ENCODE results near the gene DOK4. TPM values are rescaled to one million over a fixed set of nuclear protein-coding genes. Genes with fewer than 3 reads are reported as not detected.

Gene DOK4
- 5.7 and 6.6 TPM in 2 replicates for total RNA-seq

DNA sequence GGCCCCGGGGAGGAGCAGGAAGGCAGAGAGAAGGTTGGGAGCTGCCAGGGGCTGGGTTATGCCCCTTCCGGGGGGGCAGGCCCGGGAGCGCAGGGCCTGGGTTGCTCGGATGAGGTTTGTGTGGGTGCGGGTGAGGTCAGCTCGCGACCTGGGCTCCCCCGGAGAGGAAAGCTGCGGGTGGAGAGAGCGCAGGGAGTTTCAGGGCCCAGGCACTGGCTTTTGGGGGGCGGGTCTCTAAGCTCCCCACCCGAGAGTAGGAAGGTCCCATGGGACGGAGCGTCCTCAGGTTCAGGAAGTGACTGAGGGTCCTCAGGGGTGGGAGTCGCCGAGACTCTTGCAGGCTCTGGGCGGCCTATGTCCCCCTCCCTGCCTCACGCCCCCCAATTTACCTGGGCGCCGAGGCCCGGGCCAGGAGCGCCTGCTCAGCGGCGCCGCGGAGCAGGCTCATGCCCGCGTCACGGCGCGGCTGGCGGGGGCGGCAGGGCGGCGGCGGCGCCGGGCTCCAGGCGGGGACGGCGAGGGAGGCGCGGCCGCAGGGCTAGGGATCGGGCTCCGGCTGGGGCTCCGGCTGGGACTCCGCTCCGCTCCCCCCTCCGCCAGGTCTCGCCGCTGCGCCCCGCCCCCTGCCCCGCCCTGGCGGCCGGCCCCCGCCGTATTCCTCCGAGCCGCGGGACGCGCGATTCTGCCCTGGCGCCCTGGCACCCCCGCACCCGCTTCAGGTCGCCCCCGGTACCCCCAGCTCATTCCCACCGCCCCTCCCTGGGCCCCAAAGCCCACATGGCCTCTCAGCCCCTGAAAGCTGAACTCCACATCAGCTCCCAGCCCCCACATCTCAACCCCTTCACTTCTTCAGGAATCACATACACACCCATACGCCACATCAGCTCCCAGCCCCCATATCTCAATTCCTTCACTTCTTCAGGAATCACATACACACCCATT is at the start of gene DOK4:
Gene DOK4 (minus strand): TSS at position 578 of the 942 bp plus-strand sequence. CDS start 6,986 bp downstream, outside the sequence.
- Mint-ChIP-seq H3K36me3 (ENCODE audit: low read depth) (no peaks in the 10 kb centered on the region), H3K27ac (no peak within 1 kb of the TSS), H3K4me1 (ENCODE audit: low read depth) (peaks cover 8% of the 10 kb centered on the region), H3K9me3 (no peaks in the 10 kb centered on the region), H3K4me3 (ENCODE audit: low read depth) (peak within 1 kb of the TSS; percentile 77), H3K27me3 (ENCODE audit: low read depth) (peaks cover 10% of the 10 kb centered on the region)
- DNase-seq (ENCODE audit: low spot score): peak; percentile 66
- intact Hi-C loops (cut with micrococcal nuclease): loop anchor here (1.0 kb wide), 2 partner anchors 10 to 51 kb away; no protein-coding TSS in a partner anchor

DNA sequence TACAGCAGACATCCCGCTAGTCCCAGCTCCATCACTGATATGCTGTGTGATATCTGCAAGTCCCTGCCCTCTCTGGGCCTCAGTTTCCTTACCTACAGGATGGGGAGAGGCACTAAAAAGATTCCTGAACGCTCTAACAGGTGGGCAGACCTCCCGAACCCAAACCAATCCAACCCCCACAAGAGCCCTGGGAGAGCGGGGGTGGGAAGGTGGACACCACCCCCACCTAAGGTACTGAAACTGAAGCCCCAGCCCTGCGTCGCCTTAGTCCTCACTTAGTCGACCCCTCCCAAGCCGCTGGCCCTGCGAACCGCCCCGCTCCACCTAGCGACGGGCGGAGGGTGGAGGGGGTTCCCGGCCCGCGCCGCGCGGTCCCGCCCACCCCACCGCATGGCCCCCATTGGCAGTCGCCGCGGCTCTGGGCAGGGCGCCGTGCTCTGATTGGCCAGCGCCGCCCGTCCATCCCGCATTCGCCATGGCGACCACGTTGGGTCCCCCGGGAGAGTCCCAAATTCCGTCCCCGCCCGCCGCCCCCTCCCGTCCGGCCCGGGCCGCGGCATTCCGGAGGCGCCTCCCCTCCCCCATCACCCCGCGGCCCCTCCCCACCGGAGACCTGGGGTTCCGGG is 49.5 kb upstream of the DOK4 start:
- H3K27ac Mint-ChIP-seq: peak overlapping the region; percentile 82
- H3K27me3 Mint-ChIP-seq (ENCODE audit: low read depth): no peaks in the 10 kb centered on the region
- peaks cover 63% of the 10 kb centered on the region for H3K4me1 Mint-ChIP-seq (ENCODE audit: low read depth)
- peak; percentile 89 for DNase-seq (ENCODE audit: low spot score)
- intact Hi-C loops (cut with micrococcal nuclease): loop anchor here (2.0 to 5.0 kb wide), 2 partner anchors 73 to 233 kb away; no protein-coding TSS in a partner anchor
- no peaks in the 10 kb centered on the region for H3K36me3 Mint-ChIP-seq (ENCODE audit: low read depth)
- H3K4me3 Mint-ChIP-seq (ENCODE audit: low read depth): peak overlapping the region; percentile 79
- no peaks in the 10 kb centered on the region for H3K9me3 Mint-ChIP-seq

DNA sequence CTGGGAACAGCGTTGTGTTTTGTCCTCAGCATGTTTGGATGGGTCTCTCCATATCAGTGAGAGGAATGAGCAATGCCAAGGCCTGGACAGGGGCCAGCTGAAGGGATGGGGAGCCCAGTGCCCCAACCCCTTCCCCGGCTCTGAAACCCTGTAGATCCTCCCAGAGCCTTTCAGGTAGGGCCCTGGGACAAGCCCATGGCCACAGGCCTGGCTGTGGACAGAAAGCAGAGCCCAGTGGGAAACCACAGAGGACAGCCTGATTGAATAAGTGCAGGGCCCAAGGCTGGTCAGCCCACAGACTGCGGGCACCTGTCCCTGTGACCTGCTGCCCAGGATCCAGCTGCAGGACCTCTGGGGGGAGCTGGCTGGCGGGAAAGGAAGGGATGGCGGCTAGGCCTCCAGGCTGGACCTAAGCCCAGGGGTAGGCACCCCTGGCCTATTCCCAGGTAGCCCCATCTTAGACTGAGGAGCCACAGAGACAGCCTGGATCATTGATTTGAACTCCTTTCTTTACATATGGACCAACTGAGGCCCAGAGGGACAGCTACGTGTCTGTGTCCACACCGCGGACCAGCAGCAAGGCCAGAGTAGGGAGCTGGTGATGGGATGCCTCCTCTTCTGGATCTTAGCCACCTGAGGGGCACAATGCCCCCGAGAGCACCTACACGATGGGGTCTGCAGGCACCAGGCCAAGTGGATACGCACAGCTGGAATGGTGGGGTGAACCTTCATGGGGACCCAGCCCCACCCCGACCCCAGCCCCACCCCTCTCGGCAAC is 48.8 kb upstream of the DOK4 start:
- H3K27ac Mint-ChIP-seq: peak overlapping the region; percentile 23
- no peaks in the 10 kb centered on the region for H3K27me3 Mint-ChIP-seq (ENCODE audit: low read depth)
- H3K9me3 Mint-ChIP-seq: no peaks in the 10 kb centered on the region
- peaks cover 68% of the 10 kb centered on the region for H3K4me1 Mint-ChIP-seq (ENCODE audit: low read depth)
- H3K36me3 Mint-ChIP-seq (ENCODE audit: low read depth): no peaks in the 10 kb centered on the region
- peak overlapping the region; percentile 79 for H3K4me3 Mint-ChIP-seq (ENCODE audit: low read depth)
- intact Hi-C loops (cut with micrococcal nuclease): loop anchor here (5.0 kb wide), 1 partner anchor 233 kb away; no protein-coding TSS in a partner anchor
- no peak for DNase-seq (ENCODE audit: low spot score)

DNA sequence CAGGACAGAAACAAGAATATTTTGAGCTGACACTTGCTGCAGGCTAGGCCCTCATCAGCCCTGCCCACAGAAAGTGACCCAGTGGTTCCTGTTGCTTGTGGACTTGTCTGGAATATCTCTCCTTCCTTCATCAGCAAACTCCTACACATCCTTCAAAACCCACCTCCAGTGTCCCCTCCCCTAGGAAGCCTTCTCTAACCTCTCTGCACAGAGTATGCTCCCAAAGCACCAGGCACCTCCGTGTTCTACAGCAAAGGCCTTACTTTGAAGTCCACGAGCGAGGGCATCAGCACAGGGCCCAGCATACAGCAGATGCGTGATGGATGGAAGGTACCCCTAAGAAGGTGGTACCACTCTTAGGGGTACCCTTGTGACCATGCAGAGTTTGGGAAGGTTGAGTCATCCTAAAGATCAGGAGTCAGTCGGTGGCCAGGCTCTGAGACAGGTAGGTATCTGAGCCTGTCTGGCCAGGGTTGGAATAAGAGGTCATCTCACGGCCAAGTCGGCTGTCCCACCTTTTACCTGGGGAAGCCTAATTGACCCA is 48.1 kb upstream of the DOK4 start:
- intact Hi-C loops (cut with micrococcal nuclease): no loop called here
- peaks cover 75% of the 10 kb centered on the region for H3K4me1 Mint-ChIP-seq (ENCODE audit: low read depth)
- H3K27ac Mint-ChIP-seq: peak overlapping the region; percentile 15
- peak overlapping the region; percentile 34 for H3K4me3 Mint-ChIP-seq (ENCODE audit: low read depth)
- peaks cover 5% of the 10 kb centered on the region for H3K36me3 Mint-ChIP-seq (ENCODE audit: low read depth)
- no peaks in the 10 kb centered on the region for H3K9me3 Mint-ChIP-seq
- H3K27me3 Mint-ChIP-seq (ENCODE audit: low read depth): no peaks in the 10 kb centered on the region
- DNase-seq (ENCODE audit: low spot score): no peak

DNA sequence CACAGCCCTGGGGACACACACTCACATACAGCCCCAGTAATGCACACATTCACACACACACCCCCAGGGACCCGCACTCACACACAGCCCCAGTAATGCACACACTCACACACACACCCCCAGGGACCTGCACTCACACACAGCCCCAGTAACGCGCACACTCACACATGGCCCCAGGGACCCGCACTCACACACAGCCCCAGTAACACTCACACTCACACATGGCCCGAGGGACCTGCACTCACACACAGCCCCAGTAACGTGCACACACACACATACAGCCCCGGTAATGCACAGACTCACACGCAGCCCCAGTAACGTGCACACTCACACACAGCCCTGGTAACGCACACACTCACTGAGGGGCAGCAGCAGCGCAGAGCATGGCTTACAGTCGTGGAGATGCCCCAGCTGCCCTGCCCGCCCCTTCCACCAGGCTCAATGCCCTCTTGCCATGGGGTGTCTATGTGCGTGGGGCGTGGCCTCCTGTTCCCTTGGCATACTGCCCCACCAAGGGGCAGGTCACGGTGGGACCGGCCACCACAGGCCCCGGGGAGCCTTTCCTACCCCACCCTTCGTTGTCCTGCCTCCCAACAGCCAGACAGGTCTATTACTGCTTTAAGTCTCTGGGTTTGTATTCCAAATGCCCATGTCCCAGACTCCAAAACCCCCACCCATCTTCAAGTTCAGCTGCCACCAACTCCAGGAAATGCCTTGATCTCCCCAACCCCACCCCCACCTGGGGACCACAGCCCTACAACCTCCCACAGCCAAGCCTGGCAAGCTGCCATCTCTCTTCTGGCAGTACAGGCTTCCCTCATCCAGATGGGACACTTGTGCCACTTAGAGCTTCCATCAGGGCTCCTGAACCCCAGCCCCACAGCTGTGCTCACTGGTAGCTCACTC is 47.4 kb upstream of the DOK4 start:
- DNase-seq (ENCODE audit: low spot score): no peak
- H3K4me1 Mint-ChIP-seq (ENCODE audit: low read depth): peaks cover 69% of the 10 kb centered on the region
- peak overlapping the region; percentile 7 for H3K4me3 Mint-ChIP-seq (ENCODE audit: low read depth)
- peak overlapping the region; percentile 15 for H3K27ac Mint-ChIP-seq
- H3K27me3 Mint-ChIP-seq (ENCODE audit: low read depth): no peaks in the 10 kb centered on the region
- intact Hi-C loops (cut with micrococcal nuclease): no loop called here
- no peaks in the 10 kb centered on the region for H3K9me3 Mint-ChIP-seq
- H3K36me3 Mint-ChIP-seq (ENCODE audit: low read depth): peaks cover 5% of the 10 kb centered on the region

DNA sequence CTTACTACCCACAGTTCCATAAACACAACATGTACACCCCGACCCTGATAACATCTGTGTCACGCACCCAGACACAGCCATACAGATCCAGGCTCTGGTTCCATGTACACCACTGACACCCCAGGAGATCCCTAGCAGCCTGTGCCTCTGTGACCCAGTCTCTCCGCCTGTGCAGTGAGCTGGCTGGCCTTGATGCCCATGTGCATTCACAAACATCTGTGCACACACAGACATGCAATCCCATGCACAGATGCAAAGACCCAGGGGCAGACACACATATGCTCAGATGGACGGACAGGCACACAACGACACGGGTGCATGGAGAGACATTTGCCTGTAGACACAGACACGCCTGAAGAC is 46.0 kb upstream of the DOK4 start:
- no peak for DNase-seq (ENCODE audit: low spot score)
- no peaks in the 10 kb centered on the region for H3K9me3 Mint-ChIP-seq
- H3K27me3 Mint-ChIP-seq (ENCODE audit: low read depth): no peaks in the 10 kb centered on the region
- H3K4me3 Mint-ChIP-seq (ENCODE audit: low read depth): no peak overlapping the region
- H3K36me3 Mint-ChIP-seq (ENCODE audit: low read depth): peaks cover 5% of the 10 kb centered on the region
- peak overlapping the region; percentile 32 for H3K27ac Mint-ChIP-seq
- peaks cover 55% of the 10 kb centered on the region for H3K4me1 Mint-ChIP-seq (ENCODE audit: low read depth)
- intact Hi-C loops (cut with micrococcal nuclease): no loop called here

DNA sequence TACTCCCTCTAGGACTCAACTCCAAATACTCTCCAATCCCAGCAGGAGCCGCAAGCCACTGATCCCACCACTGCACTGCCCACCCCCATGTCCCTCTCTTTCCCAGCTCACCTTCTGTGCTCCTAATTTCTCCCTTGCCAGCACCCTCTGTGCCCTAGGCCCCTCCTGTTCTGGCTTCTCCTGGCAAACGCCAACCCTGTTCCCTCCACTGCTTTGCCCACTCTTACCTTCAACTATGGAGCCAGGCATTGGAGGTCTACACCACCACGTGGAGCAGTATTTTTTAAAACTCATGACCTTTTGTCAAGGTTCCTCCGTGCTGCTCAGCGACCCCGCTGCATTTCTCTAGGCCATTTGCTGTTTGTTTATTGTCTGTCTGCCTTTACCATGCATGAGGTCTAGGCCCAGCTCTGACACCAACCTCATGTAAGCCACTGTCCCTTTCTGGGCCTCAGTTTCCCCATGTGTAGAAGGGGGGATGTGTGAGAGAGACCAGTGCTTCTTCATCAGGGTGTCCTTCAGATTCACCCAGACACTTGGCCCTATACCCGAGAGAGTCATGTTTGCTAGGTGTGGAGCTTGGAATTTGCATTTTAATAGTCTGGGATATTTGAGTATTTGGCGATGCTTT is 45.5 kb upstream of the DOK4 start:
- Mint-ChIP-seq H3K9me3 (no peaks in the 10 kb centered on the region), H3K27me3 (ENCODE audit: low read depth) (no peaks in the 10 kb centered on the region), H3K27ac (peak overlapping the region; percentile 95), H3K36me3 (ENCODE audit: low read depth) (peaks cover 5% of the 10 kb centered on the region), H3K4me1 (ENCODE audit: low read depth) (peaks cover 52% of the 10 kb centered on the region), H3K4me3 (ENCODE audit: low read depth) (peak overlapping the region; percentile 66)
- intact Hi-C loops (cut with micrococcal nuclease): no loop called here
- DNase-seq (ENCODE audit: low spot score): no peak

DNA sequence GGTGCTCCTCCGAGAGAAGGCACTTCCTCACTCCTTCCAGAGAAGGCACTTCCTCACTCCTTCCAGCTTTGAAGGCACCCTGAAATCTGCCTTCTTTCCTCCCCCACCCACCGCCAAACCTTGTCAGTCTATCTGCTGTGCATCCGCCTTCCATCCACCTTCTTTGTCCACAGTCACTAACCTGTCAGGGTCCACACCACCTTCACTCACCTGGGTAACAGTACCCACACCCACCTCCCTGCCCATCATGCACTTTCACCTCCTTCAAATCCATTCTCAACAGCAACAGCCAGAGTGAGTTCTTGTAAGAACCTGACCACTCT is 44.9 kb upstream of the DOK4 start:
- no peaks in the 10 kb centered on the region for H3K9me3 Mint-ChIP-seq
- DNase-seq (ENCODE audit: low spot score): no peak
- H3K4me3 Mint-ChIP-seq (ENCODE audit: low read depth): peak overlapping the region; percentile 66
- peaks cover 52% of the 10 kb centered on the region for H3K4me1 Mint-ChIP-seq (ENCODE audit: low read depth)
- H3K27ac Mint-ChIP-seq: peak overlapping the region; percentile 95
- no peaks in the 10 kb centered on the region for H3K27me3 Mint-ChIP-seq (ENCODE audit: low read depth)
- intact Hi-C loops (cut with micrococcal nuclease): no loop called here
- H3K36me3 Mint-ChIP-seq (ENCODE audit: low read depth): peaks cover 5% of the 10 kb centered on the region

DNA sequence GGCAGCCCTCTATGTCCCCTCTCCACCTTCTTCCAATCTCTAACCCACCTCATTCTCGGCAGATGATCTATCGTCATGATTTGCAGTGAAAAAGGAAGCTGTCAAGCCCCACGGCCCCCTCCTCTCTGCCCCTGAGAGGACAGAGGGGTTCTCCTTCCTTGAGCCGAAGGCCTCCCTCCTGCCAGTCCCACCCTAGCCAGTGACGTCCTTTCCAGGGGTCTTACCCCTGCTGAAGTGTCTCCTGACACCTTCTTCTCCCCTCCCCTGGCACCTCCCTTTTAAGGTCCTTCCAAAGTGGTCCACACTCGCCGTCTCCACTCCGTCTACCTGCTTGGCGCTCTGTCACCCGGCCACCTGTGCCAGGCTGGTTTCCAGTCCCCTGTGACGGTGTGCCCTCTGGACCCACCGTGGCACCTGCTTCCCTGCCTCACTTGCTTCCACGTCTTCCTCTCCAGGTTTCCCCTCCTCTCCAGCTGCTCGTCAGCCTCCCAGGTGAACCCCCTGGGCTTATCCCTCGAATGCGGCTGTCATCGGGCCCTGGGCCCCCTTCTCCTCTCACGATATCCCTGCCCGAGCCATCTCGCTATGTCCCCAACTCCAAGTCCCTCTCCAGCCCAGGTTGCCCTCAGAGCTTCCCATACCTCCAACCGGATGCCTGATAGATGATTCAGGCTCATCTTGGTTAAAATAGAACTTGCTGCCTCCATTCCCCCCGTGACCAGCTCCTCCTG is 44.4 kb upstream of the DOK4 start:
- H3K4me1 Mint-ChIP-seq (ENCODE audit: low read depth): peaks cover 51% of the 10 kb centered on the region
- peak overlapping the region; percentile 66 for H3K4me3 Mint-ChIP-seq (ENCODE audit: low read depth)
- H3K9me3 Mint-ChIP-seq: no peaks in the 10 kb centered on the region
- no peak for DNase-seq (ENCODE audit: low spot score)
- H3K27ac Mint-ChIP-seq: peak overlapping the region; percentile 95
- peaks cover 5% of the 10 kb centered on the region for H3K36me3 Mint-ChIP-seq (ENCODE audit: low read depth)
- H3K27me3 Mint-ChIP-seq (ENCODE audit: low read depth): no peaks in the 10 kb centered on the region
- intact Hi-C loops (cut with micrococcal nuclease): no loop called here

DNA sequence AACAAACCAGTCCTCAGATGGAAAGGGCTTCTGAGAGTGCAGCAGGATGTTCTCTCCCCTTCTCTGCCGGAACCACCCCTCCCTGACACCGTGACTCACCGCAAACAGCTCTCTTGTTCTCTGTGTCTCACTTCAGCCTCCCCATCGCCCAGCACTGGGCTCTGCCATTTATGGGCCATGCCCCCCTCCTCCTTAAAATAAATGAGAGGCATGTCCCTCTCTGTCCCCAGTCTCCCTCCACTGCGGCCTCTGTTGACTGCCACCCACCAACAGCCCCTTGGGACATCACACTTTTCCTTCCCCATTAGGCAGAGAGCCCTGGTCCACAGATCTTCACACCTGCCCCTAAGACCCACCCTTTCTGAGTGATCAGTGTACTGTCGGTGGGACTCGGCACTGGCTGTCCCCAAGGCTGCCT is 43.8 kb upstream of the DOK4 start:
- H3K36me3 Mint-ChIP-seq (ENCODE audit: low read depth): peaks cover 5% of the 10 kb centered on the region
- H3K27ac Mint-ChIP-seq: peak overlapping the region; percentile 95
- peak overlapping the region; percentile 66 for H3K4me3 Mint-ChIP-seq (ENCODE audit: low read depth)
- H3K9me3 Mint-ChIP-seq: no peaks in the 10 kb centered on the region
- H3K4me1 Mint-ChIP-seq (ENCODE audit: low read depth): peaks cover 49% of the 10 kb centered on the region
- H3K27me3 Mint-ChIP-seq (ENCODE audit: low read depth): no peaks in the 10 kb centered on the region
- peak; percentile 66 for DNase-seq (ENCODE audit: low spot score)
- intact Hi-C loops (cut with micrococcal nuclease): no loop called here
